Measurements from ENCODE around the gene MSI2.

MSI2 gene

GRCh38 chr17:57459286-57459915 lies 203.1 kb downstream of the MSI2 start:
- no peak overlapping the region for H3K27ac ChIP-seq
- TF ChIP-seq CTCF (conservative IDR thresholded peaks at IDR 0.05): no peak

DNA sequence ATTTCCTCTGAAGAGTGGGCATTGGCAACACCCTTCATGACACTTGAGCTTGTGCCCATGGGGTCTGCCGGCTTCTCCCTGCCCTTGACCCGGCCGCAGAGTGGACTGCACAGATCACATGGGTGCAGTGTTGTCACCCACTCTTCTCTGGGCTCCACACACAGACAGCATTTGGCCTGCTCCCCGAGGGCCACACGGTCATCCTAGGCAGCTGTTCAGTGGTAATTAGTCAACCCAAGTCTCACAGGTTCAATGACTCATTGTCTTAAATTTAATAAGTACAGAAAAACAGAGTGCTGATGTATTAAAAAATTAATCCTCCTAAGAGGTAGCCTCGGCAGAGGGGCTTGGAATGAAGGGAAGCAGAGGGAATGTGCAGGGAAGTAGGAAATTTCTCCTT lies 204.8 kb downstream of the MSI2 start:
- H3K27ac ChIP-seq: no peak overlapping the region
- TF ChIP-seq CTCF (conservative IDR thresholded peaks at IDR 0.05): no peak

DNA sequence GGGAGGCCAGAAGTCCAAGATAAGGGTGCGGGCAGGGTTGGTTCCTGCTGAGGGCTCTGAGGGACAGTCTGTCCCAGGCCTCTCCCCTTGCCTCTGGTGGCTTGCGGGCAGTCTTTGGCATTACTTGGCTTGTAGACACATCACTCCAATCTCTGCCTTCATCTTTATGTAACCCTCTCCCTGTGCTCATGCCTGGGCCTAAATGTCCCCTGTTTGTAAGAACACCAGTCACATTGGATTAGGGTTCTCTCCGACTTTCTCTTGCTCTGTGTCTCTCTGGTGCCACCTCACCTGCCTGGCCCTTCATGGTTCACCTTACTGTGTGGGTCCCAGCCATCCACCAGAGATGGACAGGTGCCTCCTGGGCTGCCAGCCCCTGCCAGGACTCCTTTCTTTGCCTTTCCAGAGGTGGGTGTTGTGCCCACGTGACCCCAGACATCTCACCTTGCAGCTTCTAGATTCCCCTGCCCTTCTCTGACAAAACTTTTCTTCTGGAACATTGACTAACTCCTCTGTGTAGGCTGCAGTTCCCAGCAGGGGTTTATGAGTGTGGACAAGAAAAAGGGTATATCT lies 205.8 kb downstream of the MSI2 start:
- no peak overlapping the region for H3K27ac ChIP-seq
- no peak for TF ChIP-seq CTCF (conservative IDR thresholded peaks at IDR 0.05)

GRCh38 chr17:57463103-57463885 lies 207.0 kb downstream of the MSI2 start:
- no peak overlapping the region for H3K27ac ChIP-seq
- TF ChIP-seq CTCF (conservative IDR thresholded peaks at IDR 0.05): no peak

- H3K27ac ChIP-seq: no peak overlapping the region
- no peak for TF ChIP-seq CTCF (conservative IDR thresholded peaks at IDR 0.05)
These were observed 208.0 kb downstream of the MSI2 start for GRCh38 chr17:57464191-57464864.

DNA sequence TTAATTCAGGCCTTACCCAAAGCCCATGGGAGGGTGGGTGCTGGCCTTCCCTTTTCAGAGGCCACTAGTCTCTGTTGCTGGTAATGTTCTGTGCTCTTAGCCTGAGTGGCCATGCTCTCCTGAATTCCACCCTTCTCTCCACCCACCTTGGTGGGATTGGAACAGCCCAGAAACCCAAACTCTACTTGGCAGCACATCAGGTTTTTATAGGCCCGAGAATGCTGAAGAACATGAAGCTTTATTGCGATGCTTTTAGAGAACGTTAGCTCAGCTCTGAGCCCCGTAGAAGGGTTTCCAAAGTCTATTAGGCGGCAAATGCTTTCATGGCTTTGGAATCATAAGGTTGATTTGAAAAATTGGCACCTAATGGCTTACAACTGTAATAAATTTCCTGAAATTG lies 209.3 kb downstream of the MSI2 start:
- no peak overlapping the region for H3K27ac ChIP-seq
- no peak for TF ChIP-seq CTCF (conservative IDR thresholded peaks at IDR 0.05)

DNA sequence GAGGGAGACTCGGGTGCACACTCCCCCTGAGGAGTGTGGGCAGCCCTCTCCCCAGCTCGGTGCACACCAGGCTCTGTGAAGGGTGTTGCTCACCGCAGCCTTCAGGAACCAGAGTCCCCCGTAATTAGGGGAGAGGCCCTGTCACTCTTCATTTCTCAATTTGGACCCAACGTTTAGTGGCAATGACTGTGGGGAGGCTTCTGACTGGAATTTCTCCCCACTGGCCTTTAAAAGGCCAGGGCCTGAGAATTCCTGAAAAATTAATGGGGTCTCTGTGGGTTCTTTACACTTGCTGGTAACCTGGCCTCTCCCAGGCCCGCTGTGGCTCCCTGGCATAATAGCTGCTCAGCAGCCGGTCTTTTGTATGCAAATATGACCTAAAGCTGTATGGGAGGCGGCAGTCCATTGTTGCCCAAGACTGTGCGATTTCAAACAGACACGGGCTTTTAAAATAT lies 209.7 kb downstream of the MSI2 start:
- no peak overlapping the region for H3K27ac ChIP-seq
- TF ChIP-seq CTCF (conservative IDR thresholded peaks at IDR 0.05): no peak

All from VCaP (cell line).